Osteocyte (in vitro differentiated cells): ENCODE results near the gene SCAMP2. TPM values are rescaled to one million over a fixed set of nuclear protein-coding genes. Genes with fewer than 3 reads are reported as not detected.

Experiments used
- DNase-seq: peaks from one replicate; pipeline ENCODE4 v3.0.0; 2021; ENCODE audit warnings: mixed read lengths; ENCODE audit not compliant: unreplicated experiment; ENCODE audit errors: extremely low spot score
- H3K27ac Mint-ChIP-seq: one replicate; pipeline ENCODE4 v1.8.0; 2021; ENCODE audit warnings: mild to moderate bottlenecking, mixed read lengths; ENCODE audit not compliant: unreplicated experiment
- H3K27me3 Mint-ChIP-seq: one replicate; pipeline ENCODE4 v1.8.0; 2021; ENCODE audit warnings: mixed read lengths; ENCODE audit not compliant: unreplicated experiment
- H3K36me3 Mint-ChIP-seq: one replicate; pipeline ENCODE4 v1.8.0; 2021; ENCODE audit warnings: mixed read lengths; ENCODE audit not compliant: unreplicated experiment
- H3K4me1 Mint-ChIP-seq: one replicate; pipeline ENCODE4 v1.8.0; 2021; ENCODE audit warnings: mixed read lengths; ENCODE audit not compliant: unreplicated experiment
- H3K4me3 Mint-ChIP-seq: one replicate; pipeline ENCODE4 v1.8.0; 2021; ENCODE audit warnings: mild to moderate bottlenecking, moderate library complexity, mixed read lengths; ENCODE audit not compliant: unreplicated experiment
- H3K9me3 Mint-ChIP-seq: one replicate; pipeline ENCODE4 v1.8.0; 2021; ENCODE audit warnings: mixed read lengths; ENCODE audit not compliant: unreplicated experiment
- total RNA-seq: library from RNA; stranded (reverse); gene quantifications from 2 replicates; pipeline ENCODE4 v1.2.1, GENCODE V29; 2021
- TF ChIP-seq, protein P1 (sequence below): fragments of 200-600 bp; sonication (generic); IDR thresholded peaks from 2 replicates; pipeline ENCODE4 v1.5.0; 2021; ENCODE audit warnings: antibody characterized with exemption, mild to moderate bottlenecking, moderate library complexity

Gene SCAMP2
- total RNA-seq, 1 donor from 2014 or later, result 73.4 TPM

DNA sequence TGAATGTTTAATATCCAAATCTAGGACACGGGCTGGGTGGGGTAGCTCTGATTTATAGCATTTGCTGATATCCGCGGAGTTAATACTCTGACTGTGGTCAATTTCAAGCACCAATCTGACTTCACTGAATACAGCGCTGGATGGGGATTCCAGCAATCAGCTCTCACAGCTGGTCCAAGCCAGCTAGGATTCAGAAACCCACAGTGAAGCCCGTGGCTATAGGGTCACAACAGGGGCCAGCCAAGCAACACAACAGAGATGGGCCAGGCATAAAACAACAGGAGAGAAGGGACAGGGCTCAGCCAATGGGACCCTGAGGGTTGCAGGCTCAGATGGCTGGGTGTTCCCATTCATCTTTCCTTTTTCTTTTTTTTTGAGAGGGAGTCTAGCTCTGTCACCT is 65.9 kb downstream of the SCAMP2 start:
- peak overlapping the region; percentile 69 for H3K27ac Mint-ChIP-seq
- TF ChIP-seq, protein P1, sequence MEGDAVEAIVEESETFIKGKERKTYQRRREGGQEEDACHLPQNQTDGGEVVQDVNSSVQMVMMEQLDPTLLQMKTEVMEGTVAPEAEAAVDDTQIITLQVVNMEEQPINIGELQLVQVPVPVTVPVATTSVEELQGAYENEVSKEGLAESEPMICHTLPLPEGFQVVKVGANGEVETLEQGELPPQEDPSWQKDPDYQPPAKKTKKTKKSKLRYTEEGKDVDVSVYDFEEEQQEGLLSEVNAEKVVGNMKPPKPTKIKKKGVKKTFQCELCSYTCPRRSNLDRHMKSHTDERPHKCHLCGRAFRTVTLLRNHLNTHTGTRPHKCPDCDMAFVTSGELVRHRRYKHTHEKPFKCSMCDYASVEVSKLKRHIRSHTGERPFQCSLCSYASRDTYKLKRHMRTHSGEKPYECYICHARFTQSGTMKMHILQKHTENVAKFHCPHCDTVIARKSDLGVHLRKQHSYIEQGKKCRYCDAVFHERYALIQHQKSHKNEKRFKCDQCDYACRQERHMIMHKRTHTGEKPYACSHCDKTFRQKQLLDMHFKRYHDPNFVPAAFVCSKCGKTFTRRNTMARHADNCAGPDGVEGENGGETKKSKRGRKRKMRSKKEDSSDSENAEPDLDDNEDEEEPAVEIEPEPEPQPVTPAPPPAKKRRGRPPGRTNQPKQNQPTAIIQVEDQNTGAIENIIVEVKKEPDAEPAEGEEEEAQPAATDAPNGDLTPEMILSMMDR, result no peak
- no peak for DNase-seq
- H3K4me1 Mint-ChIP-seq, result peaks cover 32% of the 10 kb centered on the region
- H3K36me3 Mint-ChIP-seq, result peaks cover 12% of the 10 kb centered on the region
- no peaks in the 10 kb centered on the region for H3K9me3 Mint-ChIP-seq
- no peaks in the 10 kb centered on the region for H3K27me3 Mint-ChIP-seq
- H3K4me3 Mint-ChIP-seq, result no peak overlapping the region

- H3K9me3 Mint-ChIP-seq, result no peaks in the 10 kb centered on the region
- H3K27ac Mint-ChIP-seq, result no peak overlapping the region
- TF ChIP-seq, protein P1, result no peak
- H3K4me3 Mint-ChIP-seq, result no peak overlapping the region
- H3K36me3 Mint-ChIP-seq, result peaks cover 16% of the 10 kb centered on the region
- H3K27me3 Mint-ChIP-seq, result no peaks in the 10 kb centered on the region
- peaks cover 30% of the 10 kb centered on the region for H3K4me1 Mint-ChIP-seq
- no peak for DNase-seq
Observed at GRCh38 chr15:74804935-74805334, 68.2 kb downstream of the SCAMP2 start.

- Mint-ChIP-seq H3K9me3 (no peaks in the 10 kb centered on the region), H3K4me3 (no peak overlapping the region), H3K27ac (no peak overlapping the region), H3K36me3 (peaks cover 16% of the 10 kb centered on the region), H3K4me1 (peaks cover 13% of the 10 kb centered on the region), H3K27me3 (no peaks in the 10 kb centered on the region)
- DNase-seq, result no peak
- TF ChIP-seq, protein P1, result no peak
Observed at GRCh38 chr15:74802862-74803447, 70.2 kb downstream of the SCAMP2 start.

DNA sequence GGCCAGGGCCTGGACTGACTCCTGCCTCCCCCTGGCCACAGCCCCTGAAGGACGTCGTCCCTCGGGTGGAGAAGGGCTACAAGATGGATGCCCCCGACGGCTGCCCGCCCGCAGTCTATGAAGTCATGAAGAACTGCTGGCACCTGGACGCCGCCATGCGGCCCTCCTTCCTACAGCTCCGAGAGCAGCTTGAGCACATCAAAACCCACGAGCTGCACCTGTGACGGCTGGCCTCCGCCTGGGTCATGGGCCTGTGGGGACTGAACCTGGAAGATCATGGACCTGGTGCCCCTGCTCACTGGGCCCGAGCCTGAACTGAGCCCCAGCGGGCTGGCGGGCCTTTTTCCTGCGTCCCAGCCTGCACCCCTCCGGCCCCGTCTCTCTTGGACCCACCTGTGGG is 70.9 kb downstream of the SCAMP2 start:
- no peak overlapping the region for H3K27ac Mint-ChIP-seq
- no peaks in the 10 kb centered on the region for H3K27me3 Mint-ChIP-seq
- TF ChIP-seq, protein P1, result no peak
- H3K9me3 Mint-ChIP-seq, result no peaks in the 10 kb centered on the region
- H3K4me3 Mint-ChIP-seq, result no peak overlapping the region
- peaks cover 16% of the 10 kb centered on the region for H3K36me3 Mint-ChIP-seq
- H3K4me1 Mint-ChIP-seq, result peaks cover 6% of the 10 kb centered on the region
- DNase-seq, result no peak

GRCh38 chr15:74801311-74801997 is 71.7 kb downstream of the SCAMP2 start:
- Mint-ChIP-seq H3K36me3 (peaks cover 16% of the 10 kb centered on the region), H3K4me3 (no peak overlapping the region), H3K27me3 (no peaks in the 10 kb centered on the region), H3K4me1 (no peaks in the 10 kb centered on the region), H3K27ac (no peak overlapping the region), H3K9me3 (no peaks in the 10 kb centered on the region)
- TF ChIP-seq, protein P1, result no peak
- no peak for DNase-seq
